LNCaP clone FGC (cell line): Measurements from ENCODE around the gene LRRC58.

Experiments used
- DNase-seq: peaks from one replicate; pipeline ENCODE4 v3.0.0-alpha.2; 2011; ENCODE audit warnings: low read depth
- H3K4me3 ChIP-seq: 2 replicates; pipeline ENCODE4 v1.5.1; 2011; ENCODE audit warnings: mild to moderate bottlenecking, low read depth, low read length, control low read depth
- CTCF ChIP-seq: IDR thresholded peaks from 2 replicates; pipeline ENCODE4 v1.5.1; 2012; ENCODE audit warnings: mild to moderate bottlenecking; ENCODE audit not compliant: control insufficient read depth, insufficient read depth; ENCODE audit errors: extremely low read depth

The LRRC58 gene

DNA sequence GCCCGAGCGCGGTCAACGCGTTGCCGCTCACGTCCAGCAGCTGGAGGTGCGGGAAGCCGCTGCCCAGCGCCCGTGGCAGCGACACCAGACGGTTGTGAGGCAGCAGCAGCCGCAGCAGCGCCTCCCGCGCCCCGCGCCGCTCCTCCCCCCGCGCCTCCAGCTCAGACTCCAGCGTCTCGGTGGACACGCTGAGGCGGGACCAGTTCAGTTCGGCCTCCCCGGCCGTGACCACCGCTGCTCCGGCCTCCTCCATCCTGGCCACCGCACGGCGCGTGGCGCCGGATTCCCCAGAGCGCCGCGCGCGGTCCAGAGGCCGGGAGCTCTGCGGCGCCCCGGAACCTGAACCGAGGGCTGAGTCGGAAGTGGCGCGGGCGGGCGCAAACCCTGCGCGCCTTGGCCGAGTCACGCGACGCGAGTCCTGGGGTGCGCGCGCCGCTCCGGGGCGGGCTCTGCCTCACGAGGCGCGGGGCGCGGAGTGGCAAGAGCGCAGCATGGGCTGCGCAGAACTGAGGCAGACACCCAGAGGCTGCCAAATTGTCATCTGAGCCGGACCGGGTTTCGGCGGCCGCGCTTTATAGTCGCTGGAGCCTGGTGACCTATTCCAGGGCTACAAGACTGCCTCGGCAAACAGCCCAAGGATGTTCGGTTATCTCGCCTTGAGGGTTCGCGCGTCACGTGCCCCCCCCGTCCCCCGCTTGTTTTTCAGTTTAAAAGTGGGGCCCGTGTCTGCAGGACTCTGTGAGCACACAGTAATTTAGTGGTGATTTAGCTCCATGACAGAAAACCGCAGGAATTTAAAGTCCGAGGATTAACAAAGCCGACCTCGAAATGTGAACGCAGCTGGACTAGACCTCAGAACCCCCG lies at the start of gene LRRC58:
LRRC58 (minus strand) TSS at position 364 of the 864 bp plus-strand sequence; CDS start at position 253, 111 bp downstream.
- H3K4me3 ChIP-seq: peak within 1 kb of the TSS; percentile 70
- peak; percentile 47 for TF ChIP-seq CTCF
- peak; percentile 92 for DNase-seq

DNA sequence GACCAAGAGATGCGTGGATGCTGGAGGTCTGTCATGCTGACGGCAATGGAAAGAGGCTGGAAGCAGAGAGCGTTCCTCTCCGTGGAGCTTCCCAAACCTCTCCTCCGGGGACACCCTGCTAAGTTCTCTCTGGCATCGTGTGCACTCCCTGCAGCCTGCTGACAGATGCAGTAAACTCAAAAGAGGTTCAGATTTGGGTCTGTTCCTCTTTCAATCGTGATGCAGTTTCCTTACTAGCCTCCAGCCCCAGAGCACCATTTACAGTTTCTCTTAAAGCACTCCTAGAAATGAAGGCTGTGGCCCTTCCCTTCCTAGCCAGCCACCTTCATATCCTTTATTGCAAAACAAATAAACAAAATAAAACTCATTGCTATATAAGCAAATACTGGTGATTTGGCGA lies 47.3 kb upstream of the LRRC58 start:
- TF ChIP-seq CTCF: no peak
- no peak for DNase-seq
- no peak overlapping the region for H3K4me3 ChIP-seq

- DNase-seq: no peak
- H3K4me3 ChIP-seq: no peak overlapping the region
- no peak for TF ChIP-seq CTCF
Observed at GRCh38 chr3:120394347-120394746, 45.2 kb upstream of the LRRC58 start.

DNA sequence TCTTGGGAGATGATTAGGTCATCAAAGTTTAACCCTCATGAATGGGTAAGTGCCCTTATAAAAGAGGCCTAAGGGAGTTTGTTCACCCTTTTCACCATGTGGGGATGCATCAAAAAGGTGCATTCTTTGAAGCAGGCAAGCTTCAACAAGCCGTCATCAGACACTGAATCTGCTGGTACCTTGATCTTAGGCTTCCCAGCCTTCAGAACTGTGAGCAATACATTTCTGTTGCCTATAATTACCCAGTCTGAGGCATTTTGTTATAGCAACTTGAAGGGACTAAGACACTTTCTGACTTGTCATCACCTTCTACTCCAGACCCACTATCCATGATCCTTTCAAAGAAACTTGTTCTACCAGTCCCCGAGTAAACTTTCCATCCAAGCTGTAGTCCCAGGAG lies 44.6 kb upstream of the LRRC58 start:
- no peak overlapping the region for H3K4me3 ChIP-seq
- TF ChIP-seq CTCF: no peak
- DNase-seq: no peak

- H3K4me3 ChIP-seq: no peak overlapping the region
- DNase-seq: no peak
- no peak for TF ChIP-seq CTCF
Observed at GRCh38 chr3:120393243-120393642, 44.1 kb upstream of the LRRC58 start.

DNA sequence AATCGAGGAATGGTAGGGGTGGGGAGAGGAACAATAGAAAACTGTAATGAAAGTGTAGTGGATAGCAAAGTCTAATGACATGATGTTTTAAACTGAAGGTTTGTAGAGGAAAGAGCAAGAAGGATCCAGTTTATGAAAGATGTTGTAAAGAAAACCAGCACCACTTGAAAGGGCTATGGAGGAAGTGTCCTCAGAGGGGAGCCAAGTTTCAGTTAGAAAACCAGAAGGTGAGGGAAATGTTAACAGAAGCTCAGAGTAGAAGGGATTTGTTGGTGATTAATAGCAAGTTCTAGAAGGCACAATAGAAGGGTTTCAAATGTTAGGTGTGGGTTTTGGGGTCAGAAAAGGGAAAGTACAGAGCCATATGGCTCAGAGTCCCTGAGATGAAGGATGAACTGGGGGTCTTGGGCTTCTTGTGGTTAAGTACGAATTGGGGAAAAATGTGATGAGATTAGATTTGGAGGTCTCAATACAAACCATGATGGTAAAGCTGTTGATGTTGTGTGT lies 33.8 kb upstream of the LRRC58 start:
- no peak overlapping the region for H3K4me3 ChIP-seq
- no peak for DNase-seq
- TF ChIP-seq CTCF: no peak
